ENCODE results near the gene TTC3.

Gene TTC3

DNA sequence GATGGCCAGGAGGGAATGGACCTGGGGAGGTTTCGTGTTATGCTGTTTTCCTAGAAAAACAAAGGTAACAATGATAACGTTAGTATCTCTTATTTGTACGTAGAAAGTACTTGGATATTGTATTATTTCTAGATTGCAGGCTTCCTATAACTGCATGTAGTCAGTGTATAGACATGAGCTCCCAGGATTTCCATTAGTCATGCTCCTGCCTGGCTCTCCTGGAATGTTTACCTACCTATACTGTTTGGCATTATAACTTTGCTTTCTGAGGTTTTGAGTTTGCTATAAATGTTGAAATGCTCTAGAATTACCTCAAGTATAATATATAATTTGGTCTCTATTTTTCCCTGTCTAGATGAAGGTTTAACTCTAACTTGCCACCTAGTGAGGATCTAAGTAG is 66.1 kb downstream of the TTC3 start:
- H3K36me3 ChIP-seq (ENCODE audit: control insufficient read depth in 2 of 2, insufficient read depth in 1 of 2, low read length in 2 of 2): peaks cover 44 to 46% of the 10 kb centered on the region in 2 experiments
- POLR2A ChIA-PET: no interaction called here
- H3K4me1 ChIP-seq (ENCODE audit: control insufficient read depth, insufficient read depth, low read length): no peaks in the 10 kb centered on the region
- no peak overlapping the region for H3K27ac ChIP-seq (ENCODE audit: extremely low read depth, low read depth, low read length)
- no peak for TF ChIP-seq KLF1 (tag by site-specific recombination; IDR thresholded peaks at IDR 0.05)
- no peak for TF ChIP-seq OSR2 (tag by site-specific recombination; IDR thresholded peaks at IDR 0.05)
- TF ChIP-seq ZNF423 (tag by site-specific recombination; IDR thresholded peaks at IDR 0.05): no peak
- TF ChIP-seq ZNF76 (tag by site-specific recombination; IDR thresholded peaks at IDR 0.05; ENCODE audit: borderline replicate concordance, low read depth): no peak
- no peak for TF ChIP-seq ATF2 (tag by site-specific recombination; IDR thresholded peaks at IDR 0.05; ENCODE audit: low read depth)
- no peak for TF ChIP-seq ZNF16 (tag by site-specific recombination; IDR thresholded peaks at IDR 0.05; ENCODE audit: low read depth)
- TF ChIP-seq ZNF473 (tag by site-specific recombination; IDR thresholded peaks at IDR 0.05): no peak
- no peak for TF ChIP-seq ZNF24 (tag by site-specific recombination; IDR thresholded peaks at IDR 0.05)
- TF ChIP-seq ZNF157 (tag by site-specific recombination; IDR thresholded peaks at IDR 0.05): no peak
- no peak for TF ChIP-seq ZNF416 (tag by site-specific recombination; IDR thresholded peaks at IDR 0.05)
- no peak for TF ChIP-seq ZBTB1 (tag by site-specific recombination; IDR thresholded peaks at IDR 0.05)
- no peak for TF ChIP-seq ZNF660 (tag by site-specific recombination; IDR thresholded peaks at IDR 0.05)
- TF ChIP-seq ZNF19 (tag by site-specific recombination; IDR thresholded peaks at IDR 0.05; ENCODE audit: low read depth): no peak
- TF ChIP-seq, protein P1, sequence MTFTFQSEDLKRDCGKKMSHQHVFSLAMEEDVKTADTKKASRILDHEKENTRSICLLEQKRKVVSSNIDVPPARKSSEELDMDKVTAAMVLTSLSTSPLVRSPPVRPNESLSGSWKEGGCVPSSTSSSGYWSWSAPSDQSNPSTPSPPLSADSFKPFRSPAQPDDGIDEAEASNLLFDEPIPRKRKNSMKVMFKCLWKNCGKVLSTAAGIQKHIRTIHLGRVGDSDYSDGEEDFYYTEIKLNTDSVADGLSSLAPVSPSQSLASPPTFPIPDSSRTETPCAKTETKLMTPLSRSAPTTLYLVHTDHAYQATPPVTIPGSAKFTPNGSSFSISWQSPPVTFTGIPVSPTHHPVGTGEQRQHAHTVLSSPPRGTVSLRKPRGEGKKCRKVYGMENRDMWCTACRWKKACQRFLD (tag by site-specific recombination; IDR thresholded peaks at IDR 0.05): no peak
- no peak for TF ChIP-seq ZNF140 (tag by site-specific recombination; IDR thresholded peaks at IDR 0.05)
- no peak for TF ChIP-seq ZNF324 (tag by site-specific recombination; IDR thresholded peaks at IDR 0.05)
- no peak for TF ChIP-seq ZNF2 (tag by site-specific recombination; IDR thresholded peaks at IDR 0.05)
- TF ChIP-seq KLF7 (tag by site-specific recombination; IDR thresholded peaks at IDR 0.05; ENCODE audit: borderline replicate concordance): no peak
- no peak for TF ChIP-seq PRDM1 (tag by site-specific recombination; IDR thresholded peaks at IDR 0.05)
- no peak for TF ChIP-seq GFI1B (tag by site-specific recombination; IDR thresholded peaks at IDR 0.05)
- H3K4me3 ChIP-seq (ENCODE audit: low read depth, low read length): no peak overlapping the region
- CTCF ChIA-PET: interaction anchor here (0.8 kb wide), 1 partner anchor 162 kb away, joined by 3 read pairs; no protein-coding TSS in a partner anchor
- H3K9me3 ChIP-seq (ENCODE audit: control insufficient read depth, insufficient read depth, low read depth, low read length): no peaks in the 10 kb centered on the region

DNA sequence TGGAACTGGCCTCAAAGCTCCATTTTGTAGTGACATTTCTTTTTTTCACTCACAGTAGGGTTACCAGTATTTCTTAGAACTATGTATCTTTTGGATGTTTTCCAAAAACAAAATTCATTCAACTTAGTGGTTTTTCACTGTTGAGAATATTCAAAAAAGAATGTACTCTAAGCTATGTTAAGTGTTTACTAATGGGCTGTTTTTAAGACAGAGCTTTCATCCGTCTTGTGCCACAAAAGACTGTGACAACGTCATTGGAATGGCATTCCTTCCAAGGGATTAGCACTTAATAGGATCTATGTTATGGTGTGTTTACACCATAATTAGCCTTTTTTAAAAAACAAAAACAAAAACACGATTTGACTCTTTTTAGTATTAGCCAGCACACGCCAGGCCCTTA is 66.8 kb downstream of the TTC3 start:
- Histone ChIP-seq H3K27ac (ENCODE audit: extremely low read depth, low read depth, low read length) (no peak overlapping the region), H3K4me1 (ENCODE audit: control insufficient read depth, insufficient read depth, low read length) (no peaks in the 10 kb centered on the region), H3K36me3 (ENCODE audit: control insufficient read depth in 2 of 2, insufficient read depth in 1 of 2, low read length in 2 of 2) (peaks cover 36 to 44% of the 10 kb centered on the region in 2 experiments), H3K9me3 (ENCODE audit: control insufficient read depth, insufficient read depth, low read depth, low read length) (no peaks in the 10 kb centered on the region), H3K4me3 (ENCODE audit: low read depth, low read length) (no peak overlapping the region)
- ChIA-PET POLR2A (no interaction called here), CTCF (interaction anchor here (0.8 kb wide), 1 partner anchor 162 kb away, joined by 3 read pairs; no protein-coding TSS in a partner anchor)
- TF ChIP-seq, protein P2, sequence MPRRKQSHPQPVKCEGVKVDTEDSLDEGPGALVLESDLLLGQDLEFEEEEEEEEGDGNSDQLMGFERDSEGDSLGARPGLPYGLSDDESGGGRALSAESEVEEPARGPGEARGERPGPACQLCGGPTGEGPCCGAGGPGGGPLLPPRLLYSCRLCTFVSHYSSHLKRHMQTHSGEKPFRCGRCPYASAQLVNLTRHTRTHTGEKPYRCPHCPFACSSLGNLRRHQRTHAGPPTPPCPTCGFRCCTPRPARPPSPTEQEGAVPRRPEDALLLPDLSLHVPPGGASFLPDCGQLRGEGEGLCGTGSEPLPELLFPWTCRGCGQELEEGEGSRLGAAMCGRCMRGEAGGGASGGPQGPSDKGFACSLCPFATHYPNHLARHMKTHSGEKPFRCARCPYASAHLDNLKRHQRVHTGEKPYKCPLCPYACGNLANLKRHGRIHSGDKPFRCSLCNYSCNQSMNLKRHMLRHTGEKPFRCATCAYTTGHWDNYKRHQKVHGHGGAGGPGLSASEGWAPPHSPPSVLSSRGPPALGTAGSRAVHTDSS (tag by site-specific recombination; IDR thresholded peaks at IDR 0.05): no peak
- TF ChIP-seq ZNF140 (tag by site-specific recombination; IDR thresholded peaks at IDR 0.05): no peak
- TF ChIP-seq ZNF510 (tag by site-specific recombination; IDR thresholded peaks at IDR 0.05; ENCODE audit: insufficient replicate concordance): no peak
- no peak for TF ChIP-seq MEIS1 (CRISPR knock-in tag; IDR thresholded peaks at IDR 0.05; ENCODE audit: borderline replicate concordance)
- TF ChIP-seq, protein P3, sequence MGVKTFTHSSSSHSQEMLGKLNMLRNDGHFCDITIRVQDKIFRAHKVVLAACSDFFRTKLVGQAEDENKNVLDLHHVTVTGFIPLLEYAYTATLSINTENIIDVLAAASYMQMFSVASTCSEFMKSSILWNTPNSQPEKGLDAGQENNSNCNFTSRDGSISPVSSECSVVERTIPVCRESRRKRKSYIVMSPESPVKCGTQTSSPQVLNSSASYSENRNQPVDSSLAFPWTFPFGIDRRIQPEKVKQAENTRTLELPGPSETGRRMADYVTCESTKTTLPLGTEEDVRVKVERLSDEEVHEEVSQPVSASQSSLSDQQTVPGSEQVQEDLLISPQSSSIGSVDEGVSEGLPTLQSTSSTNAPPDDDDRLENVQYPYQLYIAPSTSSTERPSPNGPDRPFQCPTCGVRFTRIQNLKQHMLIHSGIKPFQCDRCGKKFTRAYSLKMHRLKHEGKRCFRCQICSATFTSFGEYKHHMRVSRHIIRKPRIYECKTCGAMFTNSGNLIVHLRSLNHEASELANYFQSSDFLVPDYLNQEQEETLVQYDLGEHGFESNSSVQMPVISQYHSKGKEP (tag by site-specific recombination; IDR thresholded peaks at IDR 0.05): no peak
- no peak for TF ChIP-seq ZNF391 (tag by site-specific recombination; IDR thresholded peaks at IDR 0.05; ENCODE audit: borderline replicate concordance, low read depth)
- TF ChIP-seq ZNF133 (tag by site-specific recombination; IDR thresholded peaks at IDR 0.05): no peak
- no peak for TF ChIP-seq ZBTB49 (tag by site-specific recombination; IDR thresholded peaks at IDR 0.05; ENCODE audit: low read depth)
- no peak for TF ChIP-seq ZNF311 (tag by site-specific recombination; IDR thresholded peaks at IDR 0.05; ENCODE audit: borderline replicate concordance)
- TF ChIP-seq FEZF1 (tag by site-specific recombination; IDR thresholded peaks at IDR 0.05): no peak
- TF ChIP-seq ZNF837 (tag by site-specific recombination; IDR thresholded peaks at IDR 0.05): no peak
